Measurements from ENCODE around the gene ZBTB32. TPM values are rescaled to one million over a fixed set of nuclear protein-coding genes. Genes with fewer than 3 reads are reported as not detected.

Gene ZBTB32
- total RNA-seq, 1 experiment from 2014 or later, result not detected

DNA sequence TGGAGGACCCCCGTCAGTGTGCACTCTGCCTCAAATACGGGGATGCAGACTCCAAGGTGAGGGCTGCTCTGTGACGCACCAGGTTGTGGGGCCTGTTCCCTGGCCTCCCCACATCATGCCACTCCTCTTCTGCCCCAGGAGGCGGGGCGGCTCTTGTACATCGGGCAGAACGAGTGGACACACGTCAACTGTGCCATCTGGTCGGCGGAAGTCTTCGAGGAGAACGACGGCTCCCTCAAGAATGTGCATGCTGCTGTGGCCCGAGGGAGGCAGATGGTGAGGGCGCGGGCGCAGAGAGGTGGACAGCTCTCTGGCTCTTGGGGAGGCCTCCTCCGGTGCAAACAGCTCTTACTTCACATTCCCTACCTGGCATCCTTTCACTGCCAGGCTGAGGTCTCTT, 24.7 kb downstream of the ZBTB32 start:
- Histone ChIP-seq H3K27ac (ENCODE audit: low read length) (no peak overlapping the region), H3K4me1 (ENCODE audit: control insufficient read depth, insufficient read depth, low read length) (no peaks in the 10 kb centered on the region), H3K9me3 (ENCODE audit: control insufficient read depth, insufficient read depth, low read depth, low read length) (no peaks in the 10 kb centered on the region), H3K27me3 (ENCODE audit: control insufficient read depth, insufficient read depth, low read length) (no peaks in the 10 kb centered on the region), H3K36me3 (ENCODE audit: control insufficient read depth, insufficient read depth, low read length) (peaks cover 20% of the 10 kb centered on the region), H3K4me3 (ENCODE audit: low read depth in 2 of 2, low read length in 2 of 2) (no peak overlapping the region)
- no TSS peak for BruUV-seq (replicated peaks)
- DNase-seq (ENCODE audit: low read depth, low spot score) (no peak), ATAC-seq (no peak)
- CTCF ChIA-PET, result no interaction called here
- POLR2A ChIA-PET, result no interaction called here
- in situ Hi-C loops (cut with HindIII; ENCODE audit: low pct_unique_long_range_greater_than_20kb, low sequenced_read_pairs) (no loop called here), intact Hi-C loops (cut with micrococcal nuclease; ENCODE audit: unreplicated experiment) (no loop called here)
- TF ChIP-seq, protein P1, sequence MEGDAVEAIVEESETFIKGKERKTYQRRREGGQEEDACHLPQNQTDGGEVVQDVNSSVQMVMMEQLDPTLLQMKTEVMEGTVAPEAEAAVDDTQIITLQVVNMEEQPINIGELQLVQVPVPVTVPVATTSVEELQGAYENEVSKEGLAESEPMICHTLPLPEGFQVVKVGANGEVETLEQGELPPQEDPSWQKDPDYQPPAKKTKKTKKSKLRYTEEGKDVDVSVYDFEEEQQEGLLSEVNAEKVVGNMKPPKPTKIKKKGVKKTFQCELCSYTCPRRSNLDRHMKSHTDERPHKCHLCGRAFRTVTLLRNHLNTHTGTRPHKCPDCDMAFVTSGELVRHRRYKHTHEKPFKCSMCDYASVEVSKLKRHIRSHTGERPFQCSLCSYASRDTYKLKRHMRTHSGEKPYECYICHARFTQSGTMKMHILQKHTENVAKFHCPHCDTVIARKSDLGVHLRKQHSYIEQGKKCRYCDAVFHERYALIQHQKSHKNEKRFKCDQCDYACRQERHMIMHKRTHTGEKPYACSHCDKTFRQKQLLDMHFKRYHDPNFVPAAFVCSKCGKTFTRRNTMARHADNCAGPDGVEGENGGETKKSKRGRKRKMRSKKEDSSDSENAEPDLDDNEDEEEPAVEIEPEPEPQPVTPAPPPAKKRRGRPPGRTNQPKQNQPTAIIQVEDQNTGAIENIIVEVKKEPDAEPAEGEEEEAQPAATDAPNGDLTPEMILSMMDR (IDR thresholded peaks at IDR 0.05), result no peak
- TF ChIP-seq POLR2AphosphoS5 (IDR thresholded peaks at IDR 0.05; ENCODE audit: low read depth, low read length), result no peak
- no peak for TF ChIP-seq SIN3A (IDR thresholded peaks at IDR 0.05; ENCODE audit: borderline replicate concordance, insufficient read depth, low read depth, low read length)
- TF ChIP-seq TCF7L2 (IDR thresholded peaks at IDR 0.05; ENCODE audit: low read depth, low read length), result no peak
- TF ChIP-seq, protein P2, sequence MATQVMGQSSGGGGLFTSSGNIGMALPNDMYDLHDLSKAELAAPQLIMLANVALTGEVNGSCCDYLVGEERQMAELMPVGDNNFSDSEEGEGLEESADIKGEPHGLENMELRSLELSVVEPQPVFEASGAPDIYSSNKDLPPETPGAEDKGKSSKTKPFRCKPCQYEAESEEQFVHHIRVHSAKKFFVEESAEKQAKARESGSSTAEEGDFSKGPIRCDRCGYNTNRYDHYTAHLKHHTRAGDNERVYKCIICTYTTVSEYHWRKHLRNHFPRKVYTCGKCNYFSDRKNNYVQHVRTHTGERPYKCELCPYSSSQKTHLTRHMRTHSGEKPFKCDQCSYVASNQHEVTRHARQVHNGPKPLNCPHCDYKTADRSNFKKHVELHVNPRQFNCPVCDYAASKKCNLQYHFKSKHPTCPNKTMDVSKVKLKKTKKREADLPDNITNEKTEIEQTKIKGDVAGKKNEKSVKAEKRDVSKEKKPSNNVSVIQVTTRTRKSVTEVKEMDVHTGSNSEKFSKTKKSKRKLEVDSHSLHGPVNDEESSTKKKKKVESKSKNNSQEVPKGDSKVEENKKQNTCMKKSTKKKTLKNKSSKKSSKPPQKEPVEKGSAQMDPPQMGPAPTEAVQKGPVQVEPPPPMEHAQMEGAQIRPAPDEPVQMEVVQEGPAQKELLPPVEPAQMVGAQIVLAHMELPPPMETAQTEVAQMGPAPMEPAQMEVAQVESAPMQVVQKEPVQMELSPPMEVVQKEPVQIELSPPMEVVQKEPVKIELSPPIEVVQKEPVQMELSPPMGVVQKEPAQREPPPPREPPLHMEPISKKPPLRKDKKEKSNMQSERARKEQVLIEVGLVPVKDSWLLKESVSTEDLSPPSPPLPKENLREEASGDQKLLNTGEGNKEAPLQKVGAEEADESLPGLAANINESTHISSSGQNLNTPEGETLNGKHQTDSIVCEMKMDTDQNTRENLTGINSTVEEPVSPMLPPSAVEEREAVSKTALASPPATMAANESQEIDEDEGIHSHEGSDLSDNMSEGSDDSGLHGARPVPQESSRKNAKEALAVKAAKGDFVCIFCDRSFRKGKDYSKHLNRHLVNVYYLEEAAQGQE (IDR thresholded peaks at IDR 0.05; ENCODE audit: insufficient read depth in 1 of 2, low read depth in 2 of 2, low read length in 1 of 2), result no peak

DNA sequence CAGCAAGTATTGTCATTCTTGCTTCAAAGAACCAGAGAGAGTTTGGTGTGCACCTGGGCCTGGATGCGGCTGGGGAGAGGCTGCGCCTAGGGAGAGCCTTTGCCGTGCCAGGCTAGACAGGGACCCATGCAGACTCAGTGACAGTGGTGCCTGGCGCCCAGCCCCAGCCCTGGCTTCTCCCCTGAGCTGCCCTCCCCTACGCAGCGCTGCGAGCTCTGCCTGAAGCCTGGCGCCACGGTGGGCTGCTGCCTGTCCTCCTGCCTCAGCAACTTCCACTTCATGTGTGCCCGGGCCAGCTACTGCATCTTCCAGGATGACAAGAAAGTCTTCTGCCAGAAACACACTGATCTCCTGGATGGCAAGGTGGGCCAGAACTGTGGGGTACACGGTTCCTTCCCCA, 25.4 kb downstream of the ZBTB32 start:
- H3K36me3 ChIP-seq (ENCODE audit: control insufficient read depth, insufficient read depth, low read length), result peaks cover 20% of the 10 kb centered on the region
- intact Hi-C loops (cut with micrococcal nuclease; ENCODE audit: unreplicated experiment), result no loop called here
- CTCF ChIA-PET, result no interaction called here

More for the DNA sequence above, 25.4 kb downstream of the ZBTB32 start:
- Histone ChIP-seq H3K4me1 (ENCODE audit: control insufficient read depth, insufficient read depth, low read length) (no peaks in the 10 kb centered on the region), H3K4me3 (ENCODE audit: low read depth in 2 of 2, low read length in 2 of 2) (no peak overlapping the region), H3K9me3 (ENCODE audit: control insufficient read depth, insufficient read depth, low read depth, low read length) (no peaks in the 10 kb centered on the region), H3K27me3 (ENCODE audit: control insufficient read depth, insufficient read depth, low read length) (no peaks in the 10 kb centered on the region), H3K27ac (ENCODE audit: low read length) (no peak overlapping the region)
- POLR2A ChIA-PET, result no interaction called here
- BruUV-seq (replicated peaks), result no TSS peak
- TF ChIP-seq TCF7L2 (IDR thresholded peaks at IDR 0.05; ENCODE audit: low read depth, low read length) (no peak), POLR2AphosphoS5 (IDR thresholded peaks at IDR 0.05; ENCODE audit: low read depth, low read length) (no peak), SIN3A (IDR thresholded peaks at IDR 0.05; ENCODE audit: borderline replicate concordance, insufficient read depth, low read depth, low read length) (no peak)
- TF ChIP-seq, protein P2 (IDR thresholded peaks at IDR 0.05; ENCODE audit: insufficient read depth in 1 of 2, low read depth in 2 of 2, low read length in 1 of 2), result no peak
- TF ChIP-seq, protein P1 (IDR thresholded peaks at IDR 0.05), result no peak
- ATAC-seq, result no peak
- no peak for DNase-seq (ENCODE audit: low read depth, low spot score)
- in situ Hi-C loops (cut with HindIII; ENCODE audit: low pct_unique_long_range_greater_than_20kb, low sequenced_read_pairs), result no loop called here
